GM06990 (cell line): Measurements from ENCODE around the gene ITPR1.
"Not testable (repeated sequence)": the region's sequence is repeated elsewhere in the genome, so short reads cannot be mapped to it uniquely, and the experiment has no call there.

Source experiments
- DNase-seq: peaks from one replicate; pipeline ENCODE4 v3.0.0-alpha.2; 2011; ENCODE audit not compliant: insufficient read length; ENCODE audit errors: extremely low read depth
- H3K27me3 ChIP-seq: replicated peaks from 2 replicates; pipeline ENCODE4 v1.6.0; 2011; ENCODE audit warnings: low read length; ENCODE audit not compliant: control insufficient read depth, insufficient read depth
- H3K36me3 ChIP-seq: 2 replicates; pipeline ENCODE4 v1.5.1; 2011; ENCODE audit warnings: low read length; ENCODE audit not compliant: control insufficient read depth, insufficient read depth
- H3K4me3 ChIP-seq: replicated peaks from 2 replicates; pipeline ENCODE4 v1.5.1; 2011; ENCODE audit warnings: low read depth, mild to moderate bottlenecking, control low read depth, low read length
- CTCF ChIP-seq: IDR thresholded peaks from 2 replicates; pipeline ENCODE4 v1.5.1; 2011; ENCODE audit warnings: low read length, control low read depth, mild to moderate bottlenecking, inconsistent platforms; ENCODE audit not compliant: insufficient read depth, poor library complexity, severe bottlenecking

Gene ITPR1

GRCh38 chr3:4597208-4597985 is 104.2 kb downstream of the ITPR1 start:
- no peak for DNase-seq
- Histone ChIP-seq H3K4me3 (no peak overlapping the region), H3K27me3 (no peaks in the 10 kb centered on the region), H3K36me3 (no peaks in the 10 kb centered on the region)
- no peak for TF ChIP-seq CTCF

- H3K27me3 ChIP-seq, H3K36me3 ChIP-seq, H3K4me3 ChIP-seq, DNase-seq: not testable (repeated sequence)
Measured at GRCh38 chr3:4598232-4598631, 105.1 kb downstream of the ITPR1 start.

GRCh38 chr3:4599612-4600011 is 106.5 kb downstream of the ITPR1 start:
- Histone ChIP-seq H3K4me3 (no peak overlapping the region), H3K36me3 (no peaks in the 10 kb centered on the region), H3K27me3 (no peaks in the 10 kb centered on the region)
- no peak for TF ChIP-seq CTCF
- DNase-seq = no peak

- TF ChIP-seq CTCF = no peak
- Histone ChIP-seq H3K4me3 (no peak overlapping the region), H3K27me3 (no peaks in the 10 kb centered on the region), H3K36me3 (no peaks in the 10 kb centered on the region)
- DNase-seq = no peak
Measured at GRCh38 chr3:4600493-4600892, 107.3 kb downstream of the ITPR1 start.

- no peaks in the 10 kb centered on the region for H3K36me3 ChIP-seq
- no peak for TF ChIP-seq CTCF
- DNase-seq = no peak
- H3K27me3 ChIP-seq = no peaks in the 10 kb centered on the region
- H3K4me3 ChIP-seq = no peak overlapping the region
Measured at GRCh38 chr3:4601892-4602291, 108.7 kb downstream of the ITPR1 start.

GRCh38 chr3:4604693-4605092 is 111.5 kb downstream of the ITPR1 start:
- no peak overlapping the region for H3K4me3 ChIP-seq
- no peaks in the 10 kb centered on the region for H3K27me3 ChIP-seq
- H3K36me3 ChIP-seq = no peaks in the 10 kb centered on the region
- no peak for DNase-seq
- TF ChIP-seq CTCF = no peak
